ENCODE results near the gene HEPH. TPM values are rescaled to one million over a fixed set of nuclear protein-coding genes. Genes with fewer than 3 reads are reported as not detected.
"Not testable (repeated sequence)": the region's sequence is repeated elsewhere in the genome, so short reads cannot be mapped to it uniquely, and the experiment has no call there.

HEPH gene, protein sequence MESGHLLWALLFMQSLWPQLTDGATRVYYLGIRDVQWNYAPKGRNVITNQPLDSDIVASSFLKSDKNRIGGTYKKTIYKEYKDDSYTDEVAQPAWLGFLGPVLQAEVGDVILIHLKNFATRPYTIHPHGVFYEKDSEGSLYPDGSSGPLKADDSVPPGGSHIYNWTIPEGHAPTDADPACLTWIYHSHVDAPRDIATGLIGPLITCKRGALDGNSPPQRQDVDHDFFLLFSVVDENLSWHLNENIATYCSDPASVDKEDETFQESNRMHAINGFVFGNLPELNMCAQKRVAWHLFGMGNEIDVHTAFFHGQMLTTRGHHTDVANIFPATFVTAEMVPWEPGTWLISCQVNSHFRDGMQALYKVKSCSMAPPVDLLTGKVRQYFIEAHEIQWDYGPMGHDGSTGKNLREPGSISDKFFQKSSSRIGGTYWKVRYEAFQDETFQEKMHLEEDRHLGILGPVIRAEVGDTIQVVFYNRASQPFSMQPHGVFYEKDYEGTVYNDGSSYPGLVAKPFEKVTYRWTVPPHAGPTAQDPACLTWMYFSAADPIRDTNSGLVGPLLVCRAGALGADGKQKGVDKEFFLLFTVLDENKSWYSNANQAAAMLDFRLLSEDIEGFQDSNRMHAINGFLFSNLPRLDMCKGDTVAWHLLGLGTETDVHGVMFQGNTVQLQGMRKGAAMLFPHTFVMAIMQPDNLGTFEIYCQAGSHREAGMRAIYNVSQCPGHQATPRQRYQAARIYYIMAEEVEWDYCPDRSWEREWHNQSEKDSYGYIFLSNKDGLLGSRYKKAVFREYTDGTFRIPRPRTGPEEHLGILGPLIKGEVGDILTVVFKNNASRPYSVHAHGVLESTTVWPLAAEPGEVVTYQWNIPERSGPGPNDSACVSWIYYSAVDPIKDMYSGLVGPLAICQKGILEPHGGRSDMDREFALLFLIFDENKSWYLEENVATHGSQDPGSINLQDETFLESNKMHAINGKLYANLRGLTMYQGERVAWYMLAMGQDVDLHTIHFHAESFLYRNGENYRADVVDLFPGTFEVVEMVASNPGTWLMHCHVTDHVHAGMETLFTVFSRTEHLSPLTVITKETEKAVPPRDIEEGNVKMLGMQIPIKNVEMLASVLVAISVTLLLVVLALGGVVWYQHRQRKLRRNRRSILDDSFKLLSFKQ
- total RNA-seq (2014; rRNA removed; shearing (Covaris generic)): 0.02 TPM in 1 of 2 replicates, not detected in the other
- not detected in 2 replicates for polyA plus RNA-seq (2014; cell fraction: nucleus; rRNA removed)

DNA sequence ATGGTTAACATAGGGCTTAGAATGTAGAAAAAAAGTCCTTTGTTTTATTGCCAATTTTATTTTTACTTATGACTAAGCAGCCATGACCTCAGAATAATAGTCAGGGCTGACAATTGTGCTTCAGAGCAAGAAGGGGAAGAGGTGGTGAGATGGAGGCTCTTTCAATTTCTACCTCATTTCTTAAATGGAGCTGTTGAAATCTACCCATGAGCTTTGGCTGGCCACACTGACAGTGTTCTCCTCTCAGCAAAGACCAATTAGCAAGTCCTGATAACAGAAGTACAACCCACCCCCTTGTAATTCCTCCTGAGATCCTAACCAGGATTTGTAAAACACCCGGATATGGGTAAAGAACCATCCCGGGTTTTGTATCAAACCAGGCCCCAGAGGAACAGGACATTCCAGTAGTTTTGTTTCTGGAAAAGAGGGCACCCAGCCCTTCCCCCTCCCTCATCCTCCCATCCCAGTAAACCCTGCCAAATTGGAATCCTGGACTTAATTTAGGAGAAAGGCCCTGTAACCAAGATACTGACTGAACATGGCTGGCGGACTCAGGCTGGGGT is at the start of gene HEPH:
Gene HEPH (plus strand): TSS at position 399 of the 563 bp plus-strand sequence. CDS start 6,324 bp downstream, outside the sequence.
- no peak for DNase-seq (ENCODE audit: extremely low read depth, low read depth)

DNA sequence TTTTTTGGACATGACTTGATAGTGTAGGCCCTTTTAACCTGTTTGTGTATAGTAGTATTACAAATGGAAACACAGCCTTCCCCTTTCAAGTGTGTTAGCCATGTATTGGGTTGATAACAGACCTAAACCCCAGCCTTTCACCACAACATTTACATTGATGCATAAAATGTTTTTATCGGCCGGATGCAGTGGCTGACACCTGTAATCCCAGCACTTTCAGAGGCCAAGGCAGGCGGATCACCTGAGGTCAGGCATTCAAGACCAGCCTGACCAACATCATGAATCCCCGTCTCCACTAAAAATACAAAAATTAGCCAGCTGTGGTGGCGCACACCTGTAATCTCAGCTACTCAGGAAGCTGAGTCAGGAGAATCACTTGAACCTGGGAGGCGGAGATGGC is 45.3 kb upstream of the HEPH start:
- DNase-seq (ENCODE audit: extremely low read depth, low read depth): not testable (repeated sequence)

DNA sequence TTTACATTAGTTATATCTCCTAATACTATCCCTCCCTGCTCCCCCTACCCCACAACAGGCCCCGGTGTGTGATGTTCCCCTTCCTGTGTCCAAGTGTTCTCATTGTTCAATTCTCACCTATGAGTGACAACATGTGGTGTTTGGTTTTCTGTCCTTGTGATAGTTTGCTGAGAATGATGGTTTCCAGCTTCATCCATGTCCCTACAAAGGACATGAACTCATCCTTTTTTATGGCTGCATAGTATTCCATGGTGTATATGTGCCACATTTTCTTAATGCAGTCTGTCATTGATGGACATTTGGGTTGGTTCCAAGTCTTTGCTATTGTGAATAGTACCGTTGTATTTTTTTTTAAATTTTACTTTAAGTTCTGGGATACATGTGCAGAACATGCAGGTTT is 42.7 kb upstream of the HEPH start:
- DNase-seq (ENCODE audit: extremely low read depth, low read depth): not testable (repeated sequence)

DNA sequence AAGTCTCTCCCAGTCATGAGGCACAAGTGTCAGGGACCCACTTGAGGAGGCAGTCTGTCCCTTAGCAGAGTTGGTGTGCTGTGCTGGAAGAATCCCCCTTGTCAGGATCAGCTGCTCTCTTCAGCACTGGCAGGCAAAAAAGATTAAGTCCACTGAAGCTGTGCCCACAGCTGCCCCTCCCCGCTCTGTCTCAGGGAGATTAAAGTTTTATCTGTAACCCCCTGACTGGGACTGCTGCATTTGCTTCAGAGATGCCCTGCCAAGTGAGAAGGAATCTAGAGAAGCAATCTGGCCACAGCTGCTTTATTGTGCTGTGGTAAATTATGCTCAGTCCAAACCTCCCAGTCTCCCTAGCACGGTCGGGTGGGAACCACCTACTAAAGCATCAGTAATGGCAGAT is 37.4 kb upstream of the HEPH start:
- no peak for DNase-seq (ENCODE audit: extremely low read depth, low read depth)

DNA sequence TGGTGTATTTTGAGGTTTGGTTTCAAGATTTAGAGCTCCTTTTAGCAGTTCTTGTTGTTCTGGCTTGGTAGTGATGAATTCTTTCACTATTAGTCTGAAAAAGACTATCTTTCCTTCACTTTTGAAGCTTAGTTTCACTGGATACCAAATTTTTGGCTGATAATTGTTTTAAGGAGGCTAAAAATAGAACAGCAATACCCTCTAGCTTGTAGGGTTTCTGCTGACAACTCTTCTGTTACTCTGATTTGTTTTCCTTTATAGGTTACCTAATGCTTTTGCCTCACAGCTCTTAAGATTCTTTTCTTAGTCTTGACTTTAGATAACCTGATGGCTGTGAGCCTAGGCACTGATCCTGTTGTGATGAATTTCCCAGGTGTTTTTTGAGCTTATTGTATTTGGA is 33.6 kb upstream of the HEPH start:
- DNase-seq (ENCODE audit: extremely low read depth, low read depth): no peak

DNA sequence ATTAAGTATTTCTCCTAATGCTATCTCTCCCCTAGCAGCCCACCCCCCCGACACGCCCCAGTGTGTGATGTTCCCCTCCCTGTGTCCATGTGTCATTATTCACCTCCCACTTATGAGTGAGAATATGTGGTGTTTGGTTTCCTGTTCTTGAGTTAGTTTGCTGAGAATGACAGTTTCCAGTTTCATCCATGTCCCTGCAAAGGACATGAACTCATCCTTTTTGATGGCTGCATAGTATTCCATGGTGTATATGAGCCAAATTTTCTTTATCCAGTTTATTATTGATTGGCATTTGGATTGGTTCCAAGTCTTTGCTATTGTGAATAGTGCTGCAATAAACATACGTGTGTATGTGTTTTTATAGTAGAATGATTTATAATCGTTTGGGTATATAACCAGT is 28.8 kb upstream of the HEPH start:
- not testable (repeated sequence) for DNase-seq (ENCODE audit: extremely low read depth, low read depth)

DNA sequence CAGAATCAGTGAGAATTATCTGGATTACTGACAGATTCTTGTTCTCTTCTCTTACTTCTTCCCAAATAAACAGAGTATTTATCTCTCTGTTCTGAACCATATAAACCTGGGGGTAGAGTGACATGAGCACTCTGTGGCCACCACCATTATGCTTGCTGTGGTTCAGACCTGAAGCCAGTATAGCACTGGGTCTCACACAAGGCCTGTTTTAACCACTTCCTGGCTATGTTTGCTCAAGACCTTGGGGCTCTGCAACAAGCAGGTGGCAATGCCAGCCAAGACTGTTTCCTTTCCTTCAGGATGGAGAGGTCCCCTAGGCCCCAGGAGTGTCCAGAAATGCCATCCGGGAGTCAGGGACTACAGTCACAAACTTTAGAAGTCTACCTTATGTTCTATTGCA is 21.7 kb upstream of the HEPH start:
- DNase-seq (ENCODE audit: extremely low read depth, low read depth): no peak

DNA sequence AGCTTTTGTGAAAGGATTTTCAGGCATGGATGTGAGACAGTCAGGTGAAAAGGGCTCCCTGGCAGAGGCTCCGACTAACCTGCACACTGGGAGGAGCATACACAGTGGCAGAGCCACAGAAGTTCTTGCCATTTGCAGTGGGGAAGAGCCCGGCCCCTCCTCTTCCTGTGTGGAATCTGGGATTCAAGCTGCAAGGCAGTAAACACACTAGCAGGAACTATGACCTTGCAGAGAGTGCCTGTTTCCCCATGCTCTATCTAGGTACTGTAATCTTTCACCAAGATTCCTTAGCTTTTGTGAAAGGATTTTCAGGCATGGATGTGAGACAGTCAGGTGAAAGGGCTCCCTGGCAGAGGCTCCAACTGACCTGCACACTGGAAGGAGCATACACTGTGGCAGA is 19.8 kb upstream of the HEPH start:
- no peak for DNase-seq (ENCODE audit: extremely low read depth, low read depth)

DNA sequence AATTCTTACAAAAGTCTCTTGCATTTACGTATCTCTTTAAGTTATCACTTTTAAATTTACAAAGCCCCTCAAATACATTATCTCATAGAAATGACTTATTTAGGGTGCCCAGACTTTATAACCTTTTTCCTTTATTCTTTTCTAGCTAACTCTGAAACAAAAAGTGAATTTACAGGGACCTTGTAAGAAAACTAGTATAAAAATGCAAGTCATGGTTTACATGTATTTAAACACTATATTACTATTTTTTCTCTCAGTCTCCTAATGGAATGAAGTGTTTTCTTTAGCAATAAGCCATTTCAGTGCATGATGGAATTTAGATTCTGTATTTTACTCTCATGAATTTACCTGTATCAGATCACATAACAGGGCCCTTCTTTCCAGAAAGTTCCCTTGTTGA is 14.5 kb upstream of the HEPH start:
- DNase-seq (ENCODE audit: extremely low read depth, low read depth): no peak

DNA sequence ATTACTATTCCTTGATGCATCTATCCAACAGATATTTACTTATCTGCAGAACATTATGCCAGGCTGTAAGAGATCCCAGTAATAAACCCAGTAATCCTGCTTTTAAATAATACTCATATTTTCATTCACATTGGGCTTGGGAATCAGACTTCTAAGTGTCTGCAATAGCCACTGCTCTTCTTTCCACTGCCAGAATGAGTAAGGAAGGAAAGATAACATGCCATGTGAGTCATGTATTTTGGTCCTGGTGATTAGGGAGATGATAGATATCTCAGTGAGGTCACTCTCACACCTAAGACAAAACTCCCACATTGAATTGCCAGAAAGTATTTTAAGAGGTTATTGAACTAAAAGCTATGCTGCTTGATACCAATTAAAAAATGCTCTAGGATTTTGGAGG is 13.9 kb upstream of the HEPH start:
- no peak for DNase-seq (ENCODE audit: extremely low read depth, low read depth)

DNA sequence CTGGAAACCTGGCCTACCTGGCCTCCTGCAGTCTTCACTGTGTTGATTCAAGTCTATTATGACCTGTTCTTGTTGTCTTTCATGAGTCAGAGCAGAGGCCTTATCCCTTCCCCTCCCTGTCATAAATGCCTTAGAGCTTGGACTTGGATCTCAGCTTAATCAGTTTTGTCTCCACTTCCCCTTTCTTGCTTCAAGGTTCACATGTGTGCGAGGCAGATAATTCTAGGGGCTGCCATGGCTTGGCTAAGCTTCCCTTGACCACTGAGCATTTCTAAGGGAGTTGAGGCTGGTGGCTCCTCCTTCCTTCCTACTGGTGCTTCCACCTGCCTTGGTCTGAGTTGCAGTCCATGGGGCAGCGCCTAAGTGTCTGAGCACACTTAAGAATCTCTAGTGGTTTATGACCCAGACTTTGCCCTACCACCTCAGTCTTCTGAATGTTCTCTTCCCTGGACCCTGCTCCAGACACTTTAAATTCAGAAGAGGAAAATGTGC is 1.7 kb upstream of the HEPH start:
- no peak for DNase-seq (ENCODE audit: extremely low read depth, low read depth)

DNA sequence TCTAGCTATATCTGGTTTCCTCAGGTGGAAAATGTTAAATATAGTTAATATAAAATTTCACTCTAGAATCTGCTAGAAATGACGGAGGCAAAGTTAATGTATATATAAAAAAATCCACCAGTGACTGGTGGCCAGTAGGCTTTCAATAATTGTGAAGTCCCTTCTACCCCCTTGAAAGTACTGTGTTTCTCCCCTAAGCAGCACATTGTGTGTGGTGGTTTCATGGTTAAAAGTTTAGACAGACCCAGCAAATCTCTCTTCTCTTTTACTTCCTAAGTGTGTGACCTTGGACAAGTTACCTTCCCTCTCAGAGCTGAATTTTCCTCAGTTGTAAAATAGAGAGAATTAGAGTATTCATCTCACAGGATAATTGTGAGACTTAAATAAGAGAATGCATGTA is 600 bp upstream of the HEPH start:
- no peak for DNase-seq (ENCODE audit: extremely low read depth, low read depth)

DNA sequence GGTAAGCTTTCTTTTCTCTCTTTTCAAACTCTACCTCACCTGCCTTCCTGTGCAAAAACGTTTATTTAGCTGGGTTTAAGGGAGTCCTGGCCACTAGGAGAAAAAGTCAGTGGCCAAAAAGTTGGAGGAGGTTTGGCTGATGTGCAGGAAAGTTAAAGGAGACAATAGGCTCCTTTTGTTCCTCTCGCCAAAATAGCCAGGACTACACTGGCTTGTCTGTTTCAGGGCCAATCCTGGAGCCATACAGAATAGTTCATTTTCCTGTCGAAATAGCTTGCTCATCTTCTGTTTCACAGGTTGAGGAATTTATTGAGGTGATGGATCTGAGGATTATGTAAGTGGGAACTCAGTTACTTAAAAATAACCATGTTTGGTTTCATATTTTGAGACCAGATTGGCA is 423 bp downstream of the HEPH start:
- no peak for DNase-seq (ENCODE audit: extremely low read depth, low read depth)

DNA sequence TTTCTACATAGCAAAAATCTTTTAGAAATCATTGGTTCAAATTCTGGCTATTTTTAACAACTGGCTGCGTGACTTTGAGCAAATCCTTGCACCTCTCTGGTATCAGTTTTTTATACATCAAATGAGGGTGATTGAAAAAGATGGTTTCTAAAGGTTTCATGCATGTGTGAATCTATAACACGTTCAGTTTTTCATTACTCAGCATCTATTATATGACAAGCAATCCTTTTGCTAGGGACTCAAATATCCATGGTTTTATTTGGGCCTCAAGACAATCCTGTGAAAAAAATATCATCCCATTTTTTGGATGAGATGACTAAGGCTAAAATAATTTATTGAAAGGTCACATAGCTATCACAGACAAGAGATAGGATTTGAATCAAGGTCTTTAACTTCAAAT is 884 bp downstream of the HEPH start:
- DNase-seq (ENCODE audit: extremely low read depth, low read depth): no peak

DNA sequence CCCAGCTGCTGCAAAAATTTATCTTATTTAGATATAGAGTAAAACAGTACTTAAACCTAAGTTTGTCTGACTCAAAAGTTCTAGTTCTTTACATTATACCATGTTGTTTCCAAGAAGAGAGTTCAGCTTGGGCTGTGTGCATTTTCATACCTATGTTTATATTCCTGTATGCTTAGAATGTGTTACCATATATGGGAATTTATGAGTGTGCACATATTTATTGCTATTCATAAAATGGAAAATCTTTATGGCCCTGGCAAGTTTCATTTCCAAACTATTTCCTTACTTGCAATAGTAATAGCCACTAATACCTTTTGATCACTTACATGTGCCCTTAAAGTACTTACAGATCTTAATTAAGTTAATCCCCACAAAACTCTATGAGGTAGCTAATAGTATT is 2.6 kb downstream of the HEPH start:
- no peak for DNase-seq (ENCODE audit: extremely low read depth, low read depth)

DNA sequence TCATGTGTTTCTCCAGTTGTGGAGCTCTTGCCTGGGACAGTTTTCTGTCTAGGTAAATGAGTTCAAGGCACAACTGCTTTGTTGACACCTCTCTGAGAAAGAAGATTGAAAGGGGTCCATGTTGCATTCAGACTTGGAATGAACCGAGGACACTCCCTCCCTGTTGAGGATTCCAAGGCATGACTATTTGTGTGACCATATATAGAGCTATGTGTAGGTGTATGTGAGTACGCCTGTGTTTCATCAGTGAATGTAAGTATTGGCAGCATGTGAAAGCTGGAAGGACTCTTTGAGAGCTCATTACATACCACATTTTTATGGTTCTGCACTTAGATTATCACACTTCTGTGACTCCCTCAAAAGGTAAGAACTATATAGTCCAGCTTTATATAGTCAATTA is 3.4 kb downstream of the HEPH start:
- DNase-seq (ENCODE audit: extremely low read depth, low read depth): no peak

DNA sequence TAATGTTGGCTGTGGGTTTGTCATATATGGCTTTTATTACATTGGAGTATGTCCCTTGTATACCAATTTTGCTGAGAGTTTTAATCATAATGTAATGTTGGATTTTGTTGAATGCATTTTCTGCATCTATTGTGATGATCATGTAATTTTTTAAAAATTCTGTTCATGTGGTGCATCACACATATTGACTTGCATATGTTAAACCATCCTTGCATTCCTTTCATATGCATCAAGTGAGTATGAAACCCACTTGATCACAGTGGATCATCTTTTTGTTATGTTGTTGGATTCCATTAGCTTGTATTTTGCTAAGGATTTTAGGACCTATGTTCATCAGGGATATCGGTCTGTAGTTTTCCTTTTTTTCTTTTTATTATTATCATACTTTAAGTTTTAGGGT is 12.1 kb downstream of the HEPH start:
- no peak for DNase-seq (ENCODE audit: extremely low read depth, low read depth)

DNA sequence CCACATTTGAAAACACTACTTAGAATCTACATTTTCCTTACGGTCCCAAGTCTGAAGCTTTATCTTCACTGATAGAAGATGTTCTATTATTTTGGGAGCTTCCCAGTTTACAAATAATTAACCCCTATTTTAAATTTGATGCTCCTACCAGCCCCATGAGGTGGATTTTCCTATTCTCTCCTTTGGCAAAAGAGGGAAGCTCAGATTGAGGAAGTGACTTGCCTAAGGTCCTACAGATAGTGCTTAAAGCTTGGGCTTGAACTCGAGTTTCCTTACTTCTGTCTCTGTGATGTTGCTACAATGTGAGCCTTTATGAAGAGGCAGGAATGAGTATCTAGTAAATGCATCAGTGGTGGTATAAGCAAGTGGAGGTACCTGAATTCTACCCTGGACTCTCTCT is 27.5 kb downstream of the HEPH start:
- DNase-seq (ENCODE audit: extremely low read depth, low read depth): no peak

DNA sequence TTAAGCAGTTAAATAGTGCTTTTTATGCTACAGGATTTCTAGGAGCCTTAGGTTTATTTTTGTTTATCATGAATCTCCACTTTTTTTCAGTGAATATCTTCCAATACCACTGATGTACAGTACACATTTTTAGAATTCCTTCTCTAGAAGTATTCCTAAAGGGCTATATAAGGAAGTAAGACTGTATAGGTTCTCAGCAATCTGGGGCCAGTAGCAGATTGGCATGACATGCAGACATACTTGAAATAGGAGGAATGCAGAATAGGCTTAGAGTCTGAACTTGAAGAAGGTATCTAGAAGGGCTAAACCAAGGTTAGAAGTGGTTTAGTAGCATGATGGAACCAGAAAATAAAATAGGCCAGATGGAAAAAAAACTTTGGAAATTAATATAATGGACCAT is 29.8 kb downstream of the HEPH start:
- DNase-seq (ENCODE audit: extremely low read depth, low read depth): no peak

DNA sequence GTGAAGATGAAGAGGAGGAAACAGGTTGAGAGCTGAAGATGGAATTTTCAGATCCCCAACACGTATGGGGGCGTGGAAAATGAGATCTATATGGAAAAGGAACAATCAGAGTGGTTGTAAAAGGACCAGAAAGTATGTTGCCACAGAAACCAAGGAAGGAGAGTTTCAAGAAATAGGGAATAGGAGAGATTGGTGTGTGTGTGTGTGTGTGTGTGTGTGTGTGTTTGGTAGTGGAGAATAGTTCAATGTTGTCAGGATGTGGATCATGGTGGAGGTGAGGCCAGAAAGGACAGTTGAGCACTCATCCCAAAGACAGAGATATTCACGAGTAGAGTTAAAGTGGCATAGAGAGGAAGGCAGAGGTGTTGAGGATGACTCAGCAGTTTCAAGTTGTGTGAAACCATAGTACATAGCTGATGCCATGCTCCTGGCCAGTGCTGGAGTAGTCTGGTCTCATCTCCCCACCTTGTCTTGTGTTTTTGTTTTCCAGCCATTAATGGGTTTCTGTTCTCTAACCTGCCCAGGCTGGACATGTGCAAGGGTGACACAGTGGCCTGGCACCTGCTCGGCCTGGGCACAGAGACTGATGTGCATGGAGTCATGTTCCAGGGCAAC is 36.1 kb downstream of the HEPH start:
- DNase-seq (ENCODE audit: extremely low read depth, low read depth): peak; percentile 2

Data from NCI-H460 (cell line).